Fibroblast of lung (primary cell): ENCODE measurements around the gene MVB12A. TPM values are rescaled to one million over a fixed set of nuclear protein-coding genes. Genes with fewer than 3 reads are reported as not detected.

Source experiments
- DNase-seq, 2 donors: peaks; one replicate each; pipeline versions ENCODE4 v3.0.0 to v3.0.0-alpha.2; 2010; ENCODE audit warnings: low read depth in 2 of 2
- H2AFZ ChIP-seq: 2 replicates; pipeline ENCODE4 v1.5.1; 2012; ENCODE audit warnings: low read length, control low read depth, inconsistent platforms
- H3K27ac ChIP-seq: 2 replicates; pipeline ENCODE4 v1.5.1; 2011; ENCODE audit warnings: low read length, control low read depth; ENCODE audit not compliant: insufficient read depth
- H3K27me3 ChIP-seq: 2 replicates; pipeline ENCODE4 v1.5.1; 2011; ENCODE audit warnings: mild to moderate bottlenecking, low read length; ENCODE audit not compliant: control insufficient read depth, insufficient read depth
- H3K36me3 ChIP-seq: 2 replicates; pipeline ENCODE4 v1.5.1; 2011; ENCODE audit warnings: low read length; ENCODE audit not compliant: control insufficient read depth, insufficient read depth
- H3K4me1 ChIP-seq: 2 replicates; pipeline ENCODE4 v1.5.1; 2011; ENCODE audit warnings: low read length; ENCODE audit not compliant: control insufficient read depth, insufficient read depth; ENCODE audit errors: extremely low read depth
- H3K4me2 ChIP-seq: 2 replicates; pipeline ENCODE4 v1.5.1; 2011; ENCODE audit warnings: low read length, control low read depth; ENCODE audit not compliant: insufficient read depth; ENCODE audit errors: extremely low read depth
- H3K4me3 ChIP-seq, 4 experiments: fragments of 200-600 bp in 1 of 4; sonication (generic) in 1 of 4; replicated peaks in 1 of 4; 2 replicates each; pipeline ENCODE4 v1.5.1; 2011 to 2016; ENCODE audit warnings: low read length in 4 of 4, low read depth in 3 of 4, mild to moderate bottlenecking in 3 of 4, control low read depth in 2 of 4, inconsistent platforms in 1 of 4, mixed read lengths in 1 of 4; ENCODE audit not compliant: insufficient read depth in 1 of 4; ENCODE audit errors: control extremely low read depth in 1 of 4
- H3K79me2 ChIP-seq: 2 replicates; pipeline ENCODE4 v1.5.1; 2012; ENCODE audit warnings: mild to moderate bottlenecking, low read length, inconsistent platforms; ENCODE audit not compliant: control insufficient read depth, insufficient read depth
- H3K9ac ChIP-seq: 2 replicates; pipeline ENCODE4 v1.5.1; 2011; ENCODE audit warnings: mild to moderate bottlenecking, low read length, control low read depth; ENCODE audit not compliant: insufficient read depth
- H3K9me3 ChIP-seq: 2 replicates; pipeline ENCODE4 v1.5.1; 2012; ENCODE audit warnings: low read depth, low read length; ENCODE audit not compliant: control insufficient read depth, insufficient read depth
- H4K20me1 ChIP-seq: 2 replicates; pipeline ENCODE4 v1.5.1; 2011; ENCODE audit warnings: low read length; ENCODE audit not compliant: control insufficient read depth, insufficient read depth; ENCODE audit errors: extremely low read depth
- CTCF ChIP-seq, 2 donors: IDR thresholded peaks in 1 of 2; conservative IDR thresholded peaks in 1 of 2; 1 replicate in 1 of 2; 2 replicates in 1 of 2; pipeline ENCODE4 v1.5.1; 2011 to 2012; ENCODE audit warnings: low read length in 2 of 2, control low read depth in 1 of 2, inconsistent platforms in 1 of 2, low read depth in 1 of 2, mild to moderate bottlenecking in 1 of 2
- EZH2 ChIP-seq: IDR thresholded peaks from 2 replicates; pipeline ENCODE4 v1.5.1; 2012; ENCODE audit warnings: low read length, control low read depth, mild to moderate bottlenecking; ENCODE audit errors: missing control alignments
- polyA plus RNA-seq, 2 donors: library from polyadenylated mRNA; depleted of rRNA in 1 of 2; stranded (reverse) in 1 of 2; unstranded in 1 of 2; fragments of >200 nt; gene quantifications; 2 replicates each; pipeline ENCODE4 v1.2.1, GENCODE V29; 2011 to 2012; ENCODE audit warnings: missing spikeins in 1 of 2
- total RNA-seq: library from RNA; depleted of rRNA; stranded (reverse); fragments of >200 nt; gene quantifications from 2 replicates; pipeline ENCODE4 v1.2.1, GENCODE V29; 2014

The MVB12A gene
- total and polyA plus RNA-seq, 2 donors (not counting 1 experiment from before 2014, with no cell fraction given) = 24.8 to 34.7 TPM

DNA sequence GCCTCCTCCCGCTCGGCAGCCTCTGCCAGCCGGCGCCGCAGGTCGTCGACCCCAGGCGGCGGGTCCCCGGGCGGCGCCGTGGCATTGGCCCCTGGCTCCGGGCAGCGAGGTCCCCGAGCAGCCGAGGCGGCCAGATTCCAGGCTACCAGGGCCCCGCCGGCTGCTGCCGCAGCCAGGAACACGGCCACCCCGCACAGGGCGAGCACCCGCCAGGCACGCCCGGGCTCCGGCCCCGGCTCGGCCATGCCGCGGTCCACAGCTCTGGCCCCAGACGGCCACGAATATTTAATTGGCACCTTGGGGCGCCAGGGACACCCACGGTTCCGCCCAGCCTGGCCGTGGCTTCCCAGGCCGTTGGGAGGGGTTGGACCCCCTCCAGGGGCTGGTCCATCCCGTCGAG lies 25.9 kb upstream of the MVB12A start, which contains the start of gene CCDC194:
Gene CCDC194, minus strand, starts transcription at position 283 of the 400 bp plus-strand sequence. Its CDS starts 38 bp downstream, at position 245.
- Histone ChIP-seq H3K36me3 (no peaks in the 10 kb centered on the region), H3K9ac (no peak within 1 kb of the TSS), H3K4me2 (no peak within 1 kb of the TSS), H4K20me1 (no peaks in the 10 kb centered on the region), H3K27me3 (peaks cover 3% of the 10 kb centered on the region), H3K27ac (no peak within 1 kb of the TSS), H3K4me1 (peaks cover 2% of the 10 kb centered on the region), H3K9me3 (no peaks in the 10 kb centered on the region), H2AFZ (no peak within 1 kb of the TSS), H3K79me2 (no peaks in the 10 kb centered on the region), H3K4me3 (no peak within 1 kb of the TSS)
- DNase-seq = no peak
- no peak for TF ChIP-seq CTCF (conservative IDR thresholded peaks at IDR 0.05 in 1 of 2, IDR thresholded peaks at IDR 0.05 in 1 of 2; ENCODE audit: low read depth in 1 of 2, low read length in 2 of 2)
- no peak for TF ChIP-seq EZH2

GRCh38 chr19:17394891-17395415 lies 24.9 kb upstream of the MVB12A start:
- H4K20me1 ChIP-seq = no peaks in the 10 kb centered on the region
- H3K9ac ChIP-seq = no peak overlapping the region
- H2AFZ ChIP-seq = no peak overlapping the region
- H3K9me3 ChIP-seq = no peaks in the 10 kb centered on the region
- H3K4me3 ChIP-seq = no peak overlapping the region
- no peaks in the 10 kb centered on the region for H3K36me3 ChIP-seq
- H3K27me3 ChIP-seq = peaks cover 3% of the 10 kb centered on the region
- TF ChIP-seq CTCF (conservative IDR thresholded peaks at IDR 0.05 in 1 of 2, IDR thresholded peaks at IDR 0.05 in 1 of 2; ENCODE audit: low read depth in 1 of 2, low read length in 2 of 2) = peak; percentile 32 to 65
- TF ChIP-seq EZH2 = no peak
- H3K4me1 ChIP-seq = peaks cover 2% of the 10 kb centered on the region
- H3K4me2 ChIP-seq = no peak overlapping the region
- DNase-seq = peak; percentile 27 to 52
- H3K79me2 ChIP-seq = no peaks in the 10 kb centered on the region
- no peak overlapping the region for H3K27ac ChIP-seq

DNA sequence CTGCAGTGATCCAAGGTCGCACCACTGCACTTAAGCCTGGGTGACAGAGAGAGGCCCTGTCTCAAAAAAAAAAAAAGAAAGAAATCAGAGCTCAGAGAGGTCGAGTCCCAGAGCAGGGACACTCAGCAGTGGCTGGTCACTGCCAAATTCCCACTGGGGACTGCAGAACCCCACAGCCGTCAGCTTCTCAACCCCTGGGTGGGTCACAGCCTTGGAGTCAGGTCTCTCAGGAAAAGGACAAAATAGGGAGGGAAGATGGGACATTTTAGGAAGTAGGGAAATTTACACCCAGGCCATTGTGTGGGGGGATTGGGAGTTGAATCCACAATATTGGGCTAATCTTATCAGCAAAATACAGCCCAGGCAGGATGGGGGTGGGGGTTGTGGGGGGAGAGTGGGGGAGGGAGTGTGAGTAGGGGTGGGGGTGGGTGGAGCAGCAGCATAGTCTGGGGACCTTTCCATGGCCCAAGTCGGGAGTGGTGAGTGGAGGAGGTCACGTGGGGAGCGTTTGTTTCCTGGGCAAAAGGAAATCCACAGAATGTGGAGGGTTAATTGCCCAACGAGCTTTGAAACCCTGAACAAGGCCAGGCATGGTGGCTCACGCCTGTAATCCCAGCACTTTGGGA lies 20.8 kb upstream of the MVB12A start:
- DNase-seq = no peak
- no peak overlapping the region for H3K4me2 ChIP-seq
- no peaks in the 10 kb centered on the region for H3K9me3 ChIP-seq
- H3K79me2 ChIP-seq = no peaks in the 10 kb centered on the region
- no peak overlapping the region for H3K9ac ChIP-seq
- H3K4me1 ChIP-seq = no peaks in the 10 kb centered on the region
- H3K27ac ChIP-seq = no peak overlapping the region
- H3K4me3 ChIP-seq = no peak overlapping the region
- H2AFZ ChIP-seq = no peak overlapping the region
- TF ChIP-seq CTCF (conservative IDR thresholded peaks at IDR 0.05 in 1 of 2, IDR thresholded peaks at IDR 0.05 in 1 of 2; ENCODE audit: low read depth in 1 of 2, low read length in 2 of 2) (no peak), EZH2 (no peak)
- peaks cover 3% of the 10 kb centered on the region for H3K27me3 ChIP-seq
- H4K20me1 ChIP-seq = no peaks in the 10 kb centered on the region
- no peaks in the 10 kb centered on the region for H3K36me3 ChIP-seq
